GM21367 (cell line): Measurements from ENCODE around the gene PRKCSH.
"Not testable (repeated sequence)": the region's sequence is repeated elsewhere in the genome, so short reads cannot be mapped to it uniquely, and the experiment has no call there.

Experiments
- ATAC-seq: cut with Tn5 transposase; IDR thresholded peaks from one replicate; pipeline ENCODE4 v1.9.1; 2021; ENCODE audit not compliant: unreplicated experiment

The PRKCSH gene

DNA sequence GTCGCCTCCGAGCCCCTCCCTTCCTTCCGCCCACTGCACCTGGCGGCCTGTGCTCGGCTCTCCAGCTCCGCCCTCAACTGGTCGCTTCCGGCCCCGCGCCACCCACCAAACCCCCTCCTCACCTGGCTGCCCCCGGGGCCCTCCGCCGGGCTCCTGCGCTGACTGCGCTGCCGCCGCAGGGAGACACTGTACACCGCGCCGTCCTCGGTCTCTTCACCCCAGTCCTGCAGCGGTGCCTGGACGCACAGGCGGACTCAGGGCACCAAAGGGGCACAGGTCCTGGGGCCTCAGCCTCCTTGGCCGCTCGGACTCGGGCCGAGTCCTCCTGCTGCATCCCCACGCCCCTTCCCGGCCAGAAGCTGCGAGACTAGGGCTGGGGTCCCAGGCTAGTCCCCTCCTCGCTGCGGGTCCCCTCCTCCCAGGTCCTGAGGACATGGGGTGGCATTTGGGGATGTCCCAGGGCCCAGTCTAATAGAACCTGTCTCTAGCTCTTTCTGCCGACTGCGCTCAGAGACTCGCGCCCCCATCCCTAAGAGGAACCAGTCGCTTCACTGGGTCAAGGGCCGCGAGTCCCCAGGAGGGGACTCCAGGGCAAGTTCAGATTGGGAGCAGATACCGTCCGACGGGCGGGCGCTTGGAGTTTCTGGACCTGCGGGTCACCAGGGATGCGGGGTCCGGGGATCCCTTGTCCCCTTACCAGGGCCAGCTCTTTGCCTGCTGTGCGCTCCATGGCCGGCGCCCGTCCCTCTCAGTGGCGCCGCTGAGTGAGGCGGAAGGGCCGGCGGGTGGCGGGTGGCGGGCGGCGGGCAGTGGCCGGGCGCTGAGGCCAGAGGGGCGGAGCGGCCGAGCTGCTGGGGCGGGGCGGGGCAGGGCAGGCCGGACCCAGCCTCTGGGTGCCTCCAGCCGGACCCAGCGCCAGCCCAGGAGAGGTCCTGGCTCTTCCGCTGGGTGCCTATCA, 16.6 kb upstream of the PRKCSH start, which contains the start of gene RGL3:
Gene RGL3, minus strand, starts transcription at position 766 of the 958 bp plus-strand sequence. Its CDS starts 36 bp downstream, at position 730.
- no peak for ATAC-seq

DNA sequence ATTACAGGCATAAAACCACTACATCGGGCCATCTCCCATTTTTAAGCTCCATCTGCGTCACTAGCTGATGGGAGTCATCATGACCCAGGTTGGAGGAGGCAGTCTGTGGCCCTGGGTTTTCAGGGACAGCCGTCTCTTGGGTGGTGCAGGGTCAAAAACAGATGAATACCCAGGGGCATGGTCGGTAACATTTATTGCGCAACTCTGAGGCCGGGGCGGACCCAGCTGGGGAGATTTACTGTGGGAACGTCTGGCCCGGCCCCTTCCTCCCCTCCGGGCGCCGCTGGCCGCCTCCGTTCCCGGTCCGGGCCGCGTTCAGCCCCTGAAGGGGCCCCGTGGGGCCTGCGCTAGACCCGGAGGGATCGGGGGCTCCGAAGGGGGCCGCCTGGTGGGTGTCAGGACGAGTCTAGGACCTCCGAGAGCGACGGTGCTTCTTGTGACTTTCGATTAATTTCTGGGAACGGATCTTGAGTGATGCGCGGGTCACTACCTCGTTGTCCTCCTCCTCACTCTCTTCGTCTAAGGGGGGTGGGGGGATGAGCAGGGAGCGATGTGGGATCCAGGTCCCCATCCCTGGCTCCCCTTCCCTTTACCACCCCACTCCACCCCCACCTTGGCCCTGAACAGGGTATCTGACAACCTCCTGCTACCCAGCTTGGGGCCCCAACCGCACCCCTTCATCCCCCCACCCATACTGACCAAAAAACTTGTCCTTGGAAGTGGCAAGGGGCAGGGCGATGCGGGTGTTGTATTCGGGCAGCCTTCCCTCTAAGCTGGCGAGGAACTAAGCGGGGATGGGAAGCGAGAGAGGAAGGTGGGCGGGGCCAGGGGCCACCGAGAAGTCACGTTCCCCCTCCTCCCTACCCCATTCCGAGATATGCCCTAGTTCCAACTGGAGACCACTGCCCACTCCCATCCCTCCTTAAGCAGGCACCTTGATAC, 14.7 kb upstream of the PRKCSH start:
- ATAC-seq: no peak

DNA sequence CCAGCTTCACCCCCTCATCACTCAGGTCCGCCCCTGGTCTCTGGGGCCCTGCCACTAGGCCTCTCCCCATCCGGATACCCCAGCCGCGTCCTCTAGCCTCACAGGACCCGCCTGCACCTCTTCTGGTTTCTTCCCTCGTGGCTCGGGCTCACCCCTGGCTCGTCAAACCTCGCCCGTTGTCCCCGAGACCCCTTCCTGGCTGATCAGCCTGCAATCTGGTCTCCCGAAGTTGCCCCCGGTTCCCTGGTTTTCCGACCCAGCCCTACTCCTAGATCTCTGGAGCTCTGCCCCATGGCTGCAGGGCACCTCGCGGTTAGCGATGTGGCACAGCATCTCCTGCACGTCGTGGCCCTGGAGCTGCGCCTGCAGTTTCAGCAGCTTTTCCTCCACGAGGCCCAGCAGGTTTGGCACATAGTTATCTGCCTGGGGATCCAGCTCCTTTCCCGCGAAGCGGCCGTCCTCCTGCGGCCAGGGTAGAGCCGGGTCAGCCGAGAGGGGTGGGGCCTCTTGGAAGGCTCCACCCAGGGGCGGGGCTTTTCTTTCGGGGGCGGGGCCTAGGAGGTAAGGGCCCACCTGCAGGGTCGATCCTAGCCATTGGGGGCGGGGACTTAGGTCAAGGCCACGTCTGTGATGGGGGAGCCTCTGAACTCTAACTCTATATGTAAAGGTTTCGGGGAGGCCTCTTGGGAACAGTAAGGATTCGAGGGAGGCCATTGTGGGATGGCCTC, 13.9 kb upstream of the PRKCSH start:
- ATAC-seq: no peak

DNA sequence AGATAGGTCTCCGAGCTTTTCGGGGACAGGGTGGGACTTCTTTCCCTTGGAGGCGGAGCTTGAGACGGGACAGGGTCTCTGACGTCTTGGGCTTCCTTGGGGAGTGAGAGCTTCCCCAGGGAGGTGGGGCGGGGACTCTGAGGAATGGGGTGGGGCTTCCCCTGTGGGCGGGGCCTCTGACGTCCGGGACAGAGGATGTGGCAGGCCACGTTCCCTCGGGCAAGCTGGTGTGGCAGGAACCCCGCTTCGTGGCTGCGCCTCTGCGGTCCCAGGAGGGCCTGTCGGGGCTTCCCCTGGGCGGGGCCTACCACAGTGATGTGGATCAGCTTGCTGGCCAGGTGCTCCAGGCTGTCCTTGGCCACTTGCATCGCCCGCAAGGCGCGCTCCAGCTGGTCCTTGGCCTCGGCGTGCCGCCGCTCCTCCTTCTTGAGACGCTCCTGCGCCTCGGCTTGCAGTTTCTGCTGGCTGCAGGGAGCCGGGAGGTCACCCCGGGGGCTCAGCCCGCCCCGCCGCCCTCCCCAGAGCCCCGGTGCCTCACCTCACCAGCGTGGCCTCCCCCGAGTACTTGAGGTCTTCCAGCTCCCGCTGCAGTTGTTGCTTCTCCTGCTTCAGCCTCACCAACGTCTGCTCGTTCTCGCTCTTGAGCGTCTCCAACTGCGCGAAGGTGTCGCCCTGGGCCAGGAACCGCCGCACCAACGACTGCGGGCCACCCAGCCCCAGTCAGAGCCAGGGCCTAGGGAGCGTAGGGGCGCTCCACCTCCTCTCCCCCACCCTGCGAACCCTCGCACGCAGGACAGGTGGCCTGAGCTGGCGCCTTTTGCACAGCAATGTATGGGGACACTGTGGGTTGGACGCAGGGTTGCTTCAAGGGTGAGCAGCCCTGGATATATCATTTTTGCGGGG, 13.0 kb upstream of the PRKCSH start:
- ATAC-seq: no peak

DNA sequence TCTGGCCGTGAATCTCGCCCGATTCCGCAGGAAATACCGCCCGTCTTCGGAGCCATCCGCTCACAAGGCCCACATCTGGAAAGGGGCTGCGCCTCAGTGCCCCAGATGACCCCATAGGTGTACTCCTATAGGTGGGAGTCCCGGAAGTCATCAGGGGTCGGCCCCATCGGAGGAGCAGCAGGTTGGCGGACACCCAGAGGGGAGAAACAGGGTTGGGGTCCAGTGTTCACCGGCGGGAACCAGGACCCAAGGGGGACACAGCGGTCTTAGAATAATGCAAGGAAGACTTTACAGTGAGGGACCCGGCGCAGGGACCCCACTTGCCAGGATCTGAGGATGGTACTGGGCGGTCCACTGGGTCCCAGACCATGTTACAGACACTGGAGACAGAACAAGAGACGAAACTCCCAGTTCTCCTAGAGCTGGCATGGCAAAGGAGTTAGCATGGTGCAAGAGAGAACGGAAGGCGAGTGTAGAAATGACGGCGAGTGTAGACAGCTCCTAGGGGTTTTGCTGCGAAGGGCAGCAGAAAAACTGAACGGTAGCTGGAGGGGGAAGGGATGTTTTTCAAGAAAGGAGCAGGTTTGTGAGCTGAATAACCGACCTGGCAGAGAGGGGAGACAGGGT, 12.2 kb upstream of the PRKCSH start:
- no peak for ATAC-seq

DNA sequence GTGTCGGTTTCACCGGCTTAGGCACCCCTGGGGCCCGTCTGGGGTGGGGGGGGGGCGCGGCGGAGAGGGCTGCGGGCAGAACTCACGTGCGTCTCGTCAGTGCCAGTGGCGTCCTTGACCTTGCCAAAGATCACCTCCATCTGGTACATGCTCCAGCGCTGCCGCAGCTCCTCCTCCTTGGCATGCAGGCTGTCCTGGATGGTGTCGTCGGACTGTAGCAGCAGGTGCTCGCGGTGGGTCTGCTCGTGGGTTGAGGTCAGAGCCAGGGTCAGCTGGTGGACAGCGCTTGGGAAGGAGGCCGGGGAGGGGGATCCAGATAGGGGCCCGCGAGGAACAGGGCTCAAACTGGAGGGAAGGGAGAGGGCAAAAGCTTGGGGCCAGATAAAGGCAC, 11.6 kb upstream of the PRKCSH start:
- no peak for ATAC-seq

DNA sequence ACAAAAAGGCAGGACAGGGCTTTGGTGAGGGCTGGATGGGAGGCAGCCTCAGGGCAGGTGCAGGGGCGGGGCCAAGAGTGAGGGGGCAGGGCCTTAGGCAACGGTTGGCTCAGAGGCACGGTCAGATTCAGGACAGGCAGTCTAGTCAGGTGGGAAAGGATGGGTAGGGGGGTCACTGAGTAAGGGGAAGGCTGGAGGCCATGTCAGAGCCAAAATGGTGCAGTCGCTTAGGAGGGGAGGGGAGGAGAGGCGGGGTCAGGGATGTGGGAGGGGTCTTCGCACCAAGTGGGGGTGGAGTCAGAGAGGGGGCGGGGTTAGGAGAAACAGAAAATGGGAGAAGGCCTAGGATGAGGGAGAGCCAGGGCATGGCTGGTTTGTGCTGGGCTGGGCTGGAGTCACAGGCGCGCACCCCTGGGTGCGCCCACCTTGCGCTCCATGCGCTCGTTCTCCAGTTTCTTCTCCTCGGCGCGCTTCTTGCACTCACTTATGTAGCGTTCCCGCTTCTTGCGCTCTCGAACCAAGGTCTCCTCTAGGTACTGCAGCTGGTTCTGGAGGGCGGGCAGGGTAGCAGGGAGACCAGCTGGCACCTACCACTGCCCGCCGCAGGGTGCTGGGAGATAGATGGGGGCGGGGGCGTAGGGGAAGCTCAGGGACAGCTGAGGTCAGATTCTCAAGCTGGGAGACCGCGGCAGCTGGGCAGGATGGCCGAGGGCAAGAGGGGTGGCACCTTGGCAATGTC, 9.5 kb upstream of the PRKCSH start:
- ATAC-seq: no peak

DNA sequence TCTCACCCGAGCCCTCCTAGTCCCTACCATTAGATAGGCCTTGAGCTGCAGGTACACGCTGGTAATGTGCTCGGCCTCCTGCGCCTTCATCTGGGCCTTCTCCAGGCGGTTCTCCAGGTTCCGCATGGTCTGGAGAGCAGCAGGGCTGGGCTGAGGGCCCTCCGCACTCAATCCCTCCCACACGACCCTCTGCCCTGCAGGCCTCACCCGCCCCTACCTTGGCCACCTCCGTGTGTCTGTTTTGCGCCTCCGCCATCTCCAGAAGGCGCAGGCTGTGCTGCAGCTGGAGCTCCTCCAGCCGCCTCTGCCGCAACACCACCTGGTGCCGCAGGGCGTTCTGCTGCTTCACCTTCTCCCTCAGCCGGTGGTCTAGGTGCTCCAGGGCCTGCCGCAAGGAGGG, 8.8 kb upstream of the PRKCSH start:
- ATAC-seq: no peak

DNA sequence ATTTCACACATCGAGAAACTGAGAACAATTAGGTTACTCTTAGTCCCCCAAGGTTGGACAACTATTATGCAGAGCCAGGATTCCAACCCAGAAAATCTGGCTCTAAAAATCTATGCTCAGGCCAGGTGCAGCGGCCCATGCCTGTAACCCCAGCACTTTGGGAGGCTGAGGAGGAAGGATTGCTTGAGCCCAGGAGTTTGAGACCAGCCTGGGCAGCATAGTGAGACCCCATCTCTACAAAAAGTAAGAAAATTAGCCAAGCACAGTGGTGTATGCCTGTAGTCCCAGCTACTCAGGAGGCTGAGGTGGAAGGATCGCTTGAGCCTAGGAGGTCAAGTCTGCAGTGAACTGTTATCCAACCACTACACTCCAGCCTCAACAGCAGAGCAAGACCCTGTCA, 1.9 kb upstream of the PRKCSH start:
- ATAC-seq: not testable (repeated sequence)

DNA sequence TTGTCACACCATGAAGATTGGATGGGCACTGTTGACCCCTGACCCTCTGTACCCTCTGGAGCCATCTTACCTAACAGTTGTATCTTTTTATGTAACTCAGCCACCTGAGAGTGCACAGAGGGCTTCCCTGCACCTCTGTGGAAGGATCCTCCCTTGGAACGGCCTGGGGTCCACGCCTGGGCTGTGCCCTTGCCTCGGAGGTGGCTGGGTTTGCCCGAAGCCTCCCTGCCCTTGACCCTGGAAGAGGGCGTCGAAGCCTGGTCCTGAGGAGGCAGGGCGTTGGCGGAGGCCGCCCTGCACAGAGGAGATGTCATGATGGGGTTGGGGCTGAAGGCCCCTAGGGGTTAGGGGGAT, 755 bp upstream of the PRKCSH start:
- no peak for ATAC-seq

DNA sequence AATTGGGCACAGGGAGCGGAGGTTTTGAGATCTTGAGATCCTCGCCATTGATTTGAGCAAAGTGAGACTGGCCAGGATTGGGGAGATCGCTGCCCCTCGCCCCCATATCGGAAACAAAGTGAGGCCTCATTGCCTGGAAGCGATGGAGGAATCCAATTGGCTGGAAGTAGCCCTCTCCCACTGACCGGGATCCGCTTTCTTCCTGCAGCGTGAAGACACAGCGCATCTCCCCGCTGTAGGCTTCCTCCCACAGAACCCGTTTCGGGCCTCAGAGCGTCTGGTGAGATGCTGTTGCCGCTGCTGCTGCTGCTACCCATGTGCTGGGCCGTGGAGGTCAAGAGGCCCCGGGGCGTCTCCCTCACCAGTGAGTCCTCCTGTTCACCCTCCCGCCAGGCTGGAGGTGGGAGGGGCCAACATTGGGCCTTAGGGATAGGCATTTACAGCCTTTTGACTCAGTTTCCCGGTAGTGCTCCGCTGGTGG, 438 bp downstream of the PRKCSH start:
- ATAC-seq: no peak

DNA sequence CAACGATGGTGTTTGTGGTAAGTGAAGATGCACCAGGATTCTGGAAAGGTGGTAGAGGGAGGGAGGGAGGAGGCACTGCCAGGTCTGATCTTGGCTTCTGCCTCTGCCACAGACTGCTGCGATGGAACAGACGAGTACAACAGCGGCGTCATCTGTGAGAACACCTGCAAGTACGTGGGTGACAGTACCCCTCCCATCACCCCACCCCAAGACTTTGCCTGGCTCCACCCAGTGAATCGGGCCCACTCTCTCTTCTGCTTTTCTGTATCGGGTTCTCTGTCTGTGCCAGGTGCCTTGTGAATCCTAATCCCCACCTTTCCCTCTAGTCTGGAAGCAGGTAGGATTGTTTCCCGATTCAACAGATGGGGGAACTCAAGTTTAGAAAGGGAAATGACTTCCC, 2.5 kb downstream of the PRKCSH start:
- no peak for ATAC-seq

DNA sequence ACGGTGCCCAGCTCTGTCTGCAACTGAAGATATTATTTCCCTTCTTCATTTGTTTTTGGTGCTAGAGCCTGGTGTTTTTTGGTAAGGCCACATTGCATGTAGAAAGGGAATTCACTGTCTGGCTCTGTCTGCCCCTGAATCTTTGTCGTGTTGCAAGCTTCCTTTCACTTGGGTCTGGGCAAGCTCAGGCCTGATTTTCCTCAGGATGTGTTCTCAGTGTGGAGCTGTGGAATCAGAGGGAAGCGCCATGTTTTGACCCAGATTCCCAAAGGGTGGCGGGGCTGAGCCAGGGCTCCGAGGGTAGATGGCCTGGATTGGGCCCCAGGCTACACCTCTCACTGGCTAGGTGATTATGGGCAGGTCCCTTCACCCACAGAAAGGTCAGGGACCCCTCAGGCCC, 8.6 kb downstream of the PRKCSH start:
- no peak for ATAC-seq

DNA sequence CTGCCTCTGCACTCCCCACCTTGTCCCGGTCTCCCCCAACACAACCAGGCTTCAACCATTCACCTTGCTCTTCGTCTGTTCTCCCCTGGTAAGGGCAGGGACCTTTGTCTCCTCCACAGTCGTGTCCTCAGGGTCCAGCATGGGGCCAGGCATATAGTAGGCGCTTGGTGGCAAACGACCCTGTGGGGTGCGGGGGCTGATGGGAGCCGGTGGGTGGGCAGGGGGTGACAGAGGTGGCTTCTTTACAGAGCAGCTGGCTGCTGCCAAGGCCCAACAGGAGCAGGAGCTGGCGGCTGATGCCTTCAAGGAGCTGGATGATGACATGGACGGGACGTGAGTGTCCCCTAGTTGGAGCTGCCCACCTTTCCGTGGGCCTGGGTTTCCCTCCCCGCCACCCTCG, 9.7 kb downstream of the PRKCSH start:
- ATAC-seq: no peak

DNA sequence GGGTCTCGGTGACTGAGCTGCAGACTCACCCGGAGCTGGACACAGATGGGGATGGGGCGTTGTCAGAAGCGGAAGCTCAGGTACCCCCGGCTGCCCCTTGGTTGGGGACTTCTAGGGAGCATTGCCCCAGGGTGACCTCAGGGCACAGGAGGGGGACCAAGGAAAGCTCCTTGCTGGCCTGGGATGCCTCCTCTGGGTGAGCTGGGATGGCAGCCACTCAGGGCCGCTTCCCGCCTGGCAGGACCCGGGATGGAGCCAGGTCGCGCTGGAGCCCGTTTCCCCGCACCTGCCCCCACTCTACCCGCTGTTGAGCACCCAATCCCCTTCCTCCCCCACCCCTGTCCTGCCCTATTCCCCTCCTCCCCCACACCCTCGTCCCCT, 10.8 kb downstream of the PRKCSH start:
- no peak for ATAC-seq

DNA sequence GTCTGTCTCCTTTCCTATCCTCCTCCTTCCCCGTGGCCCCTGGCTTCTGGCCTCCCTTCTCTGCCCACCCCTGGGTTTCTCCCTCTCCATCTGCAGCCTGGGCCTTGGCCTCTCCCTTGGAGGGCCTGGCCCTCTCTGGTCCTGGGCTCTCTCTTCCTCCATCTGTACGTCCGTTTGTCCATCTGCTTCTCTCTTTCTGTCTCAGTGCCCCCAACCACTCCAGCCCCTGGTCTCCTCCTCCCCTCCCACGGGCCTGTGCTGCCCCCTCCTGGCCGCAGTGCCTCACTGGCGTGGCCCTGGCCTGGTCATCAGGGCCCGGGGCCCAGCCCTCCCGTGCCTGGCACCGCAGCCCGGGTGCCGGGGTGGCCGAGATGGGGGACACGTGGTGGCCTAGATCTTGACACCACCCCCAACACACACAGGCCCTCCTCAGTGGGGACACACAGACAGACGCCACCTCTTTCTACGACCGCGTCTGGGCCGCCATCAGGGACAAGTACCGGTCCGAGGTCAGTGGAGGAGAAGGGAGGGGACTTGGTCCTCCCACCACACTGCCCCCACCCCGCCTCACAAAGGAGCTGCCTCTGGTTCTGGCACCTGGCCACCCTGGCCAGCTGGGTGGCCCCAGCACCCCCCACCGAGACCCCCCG, 11.3 kb downstream of the PRKCSH start:
- no peak for ATAC-seq

DNA sequence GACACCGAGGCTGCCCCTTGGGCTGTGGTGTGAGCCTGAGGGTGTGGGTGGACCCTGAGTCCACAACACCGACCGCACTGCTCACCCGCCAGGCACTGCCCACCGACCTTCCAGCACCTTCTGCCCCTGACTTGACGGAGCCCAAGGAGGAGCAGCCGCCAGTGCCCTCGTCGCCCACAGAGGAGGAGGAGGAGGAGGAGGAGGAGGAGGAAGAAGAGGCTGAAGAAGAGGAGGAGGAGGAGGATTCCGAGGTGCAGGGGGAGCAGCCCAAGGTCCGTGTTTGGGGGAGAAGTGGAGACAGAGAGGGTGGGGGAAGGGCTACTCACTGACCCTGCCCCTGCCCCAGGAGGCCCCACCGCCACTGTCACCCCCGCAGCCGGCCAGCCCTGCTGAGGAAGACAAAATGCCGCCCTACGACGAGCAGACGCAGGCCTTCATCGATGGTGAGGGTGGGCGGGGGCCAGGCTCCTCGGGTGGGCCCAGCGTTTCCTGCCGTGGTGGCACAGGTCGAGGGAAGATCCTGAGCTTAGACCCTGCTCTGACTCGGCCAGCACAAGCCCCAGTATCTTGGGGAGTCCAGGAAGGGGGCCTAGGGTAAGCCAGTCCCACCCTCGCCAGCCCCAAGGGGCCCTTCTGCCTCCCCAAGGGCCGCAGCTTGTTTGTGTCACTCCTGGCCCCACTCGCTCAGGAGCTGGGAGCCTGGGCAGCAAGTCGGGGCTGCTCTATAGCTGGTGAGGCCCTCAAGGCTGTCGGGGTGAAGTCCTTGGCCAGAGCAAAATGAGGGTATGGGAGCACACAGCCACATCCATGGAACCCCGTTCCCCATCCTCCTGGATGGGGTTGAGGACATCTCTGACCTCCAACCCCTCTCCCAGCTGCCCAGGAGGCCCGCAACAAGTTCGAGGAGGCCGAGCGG, 12.2 kb downstream of the PRKCSH start:
- ATAC-seq: no peak
